ENCODE measurements around the gene CHPT1. TPM values are rescaled to one million over a fixed set of nuclear protein-coding genes. Genes with fewer than 3 reads are reported as not detected.
"Not testable (repeated sequence)": the region's sequence is repeated elsewhere in the genome, so short reads cannot be mapped to it uniquely, and the experiment has no call there.

Gene CHPT1
- total RNA-seq, 1 experiment from 2014 or later = 82.5 TPM

- not testable (repeated sequence) for DNase-seq (ENCODE audit: low read depth)
These were observed 15.8 kb upstream of the CHPT1 start for GRCh38 chr12:101681627-101682026.

- DNase-seq (ENCODE audit: low read depth) = no peak
These were observed 12.3 kb upstream of the CHPT1 start for GRCh38 chr12:101685092-101685491.

- DNase-seq (ENCODE audit: low read depth) = no peak
These were observed 11.3 kb upstream of the CHPT1 start for GRCh38 chr12:101686176-101686575.

DNA sequence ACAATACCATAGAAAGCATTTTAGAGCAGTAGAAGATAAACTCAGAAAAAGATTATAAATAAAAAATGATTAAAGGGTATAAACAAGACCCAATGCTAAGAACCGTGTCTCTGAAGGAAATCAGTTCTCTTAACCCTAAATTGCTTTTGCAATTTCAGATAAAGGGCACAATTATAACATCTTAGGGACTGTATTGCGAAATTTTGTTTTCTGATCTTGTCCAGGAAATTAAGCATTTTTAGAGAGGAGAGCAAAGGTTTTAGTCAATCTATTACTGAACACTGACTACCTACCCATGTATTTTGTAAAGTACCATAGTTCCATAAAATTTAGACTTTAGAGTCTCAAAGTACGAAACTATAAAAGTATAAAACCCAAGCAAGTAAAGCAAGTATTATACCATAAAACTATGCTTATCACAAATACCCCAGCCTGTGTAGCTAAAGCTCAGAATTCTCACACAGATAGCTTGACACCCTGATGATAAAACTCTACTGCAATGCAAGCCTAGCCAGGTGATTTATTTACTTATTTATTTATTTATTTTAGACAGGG is 6.8 kb upstream of the CHPT1 start:
- no peak for DNase-seq (ENCODE audit: low read depth)

DNA sequence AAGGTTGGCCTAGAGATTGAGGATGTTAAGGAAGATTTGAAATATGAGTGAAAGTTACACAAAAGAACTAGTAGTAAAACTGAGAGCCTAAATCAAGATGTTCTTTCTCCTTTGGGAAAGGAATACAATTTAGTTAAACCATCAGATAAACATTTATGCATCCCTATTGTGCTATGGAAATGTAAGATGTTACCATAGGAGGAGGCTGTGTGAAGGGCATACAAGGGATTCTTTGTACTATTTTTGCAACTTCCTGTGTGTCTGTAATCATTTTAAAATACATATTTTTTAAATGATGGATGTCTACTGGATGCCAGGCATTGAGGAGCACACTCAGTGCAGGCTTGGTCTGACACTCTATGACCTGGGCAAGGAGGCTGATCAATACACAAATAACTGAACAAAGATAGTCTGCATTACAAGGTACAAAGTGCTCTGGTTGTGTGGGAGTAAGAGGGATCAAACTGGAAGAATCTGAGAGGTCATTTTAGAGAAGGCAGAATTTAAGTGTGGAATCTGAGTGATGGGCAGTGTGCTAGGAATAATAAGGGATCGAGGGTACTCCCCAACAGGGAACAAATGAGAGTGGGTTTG is 5.8 kb upstream of the CHPT1 start:
- DNase-seq (ENCODE audit: low read depth) = no peak

DNA sequence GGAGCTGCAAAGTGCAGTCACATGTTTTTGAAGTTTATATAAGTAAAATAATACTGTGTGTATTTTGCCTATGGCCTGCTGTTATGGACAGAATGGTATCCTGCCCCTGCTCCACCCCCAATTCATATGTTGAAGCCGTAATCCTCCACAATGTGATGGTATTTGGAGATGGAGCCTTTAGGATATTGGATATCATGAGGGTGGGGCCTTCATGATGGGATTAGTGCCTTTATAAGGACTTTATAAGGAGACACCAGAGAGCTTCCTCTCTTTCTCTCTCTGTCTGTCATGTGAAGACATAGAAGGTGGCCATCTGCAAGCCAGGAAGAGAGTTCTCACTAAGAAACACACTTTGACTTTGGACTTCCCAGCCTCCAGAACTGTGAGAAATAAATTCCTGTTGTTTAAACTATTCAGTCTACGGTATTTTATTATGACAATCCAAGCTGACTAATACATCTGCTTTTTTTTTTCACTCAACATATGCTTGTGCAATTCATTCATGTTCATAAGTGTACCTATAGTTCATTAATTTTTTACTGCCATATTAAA is 3.1 kb upstream of the CHPT1 start:
- no peak for DNase-seq (ENCODE audit: low read depth)

- DNase-seq (ENCODE audit: low read depth) = no peak
These were observed 2.5 kb upstream of the CHPT1 start for GRCh38 chr12:101694986-101695385.

GRCh38 chr12:101695706-101696105 is 1.7 kb upstream of the CHPT1 start:
- DNase-seq (ENCODE audit: low read depth) = peak; percentile 29

DNA sequence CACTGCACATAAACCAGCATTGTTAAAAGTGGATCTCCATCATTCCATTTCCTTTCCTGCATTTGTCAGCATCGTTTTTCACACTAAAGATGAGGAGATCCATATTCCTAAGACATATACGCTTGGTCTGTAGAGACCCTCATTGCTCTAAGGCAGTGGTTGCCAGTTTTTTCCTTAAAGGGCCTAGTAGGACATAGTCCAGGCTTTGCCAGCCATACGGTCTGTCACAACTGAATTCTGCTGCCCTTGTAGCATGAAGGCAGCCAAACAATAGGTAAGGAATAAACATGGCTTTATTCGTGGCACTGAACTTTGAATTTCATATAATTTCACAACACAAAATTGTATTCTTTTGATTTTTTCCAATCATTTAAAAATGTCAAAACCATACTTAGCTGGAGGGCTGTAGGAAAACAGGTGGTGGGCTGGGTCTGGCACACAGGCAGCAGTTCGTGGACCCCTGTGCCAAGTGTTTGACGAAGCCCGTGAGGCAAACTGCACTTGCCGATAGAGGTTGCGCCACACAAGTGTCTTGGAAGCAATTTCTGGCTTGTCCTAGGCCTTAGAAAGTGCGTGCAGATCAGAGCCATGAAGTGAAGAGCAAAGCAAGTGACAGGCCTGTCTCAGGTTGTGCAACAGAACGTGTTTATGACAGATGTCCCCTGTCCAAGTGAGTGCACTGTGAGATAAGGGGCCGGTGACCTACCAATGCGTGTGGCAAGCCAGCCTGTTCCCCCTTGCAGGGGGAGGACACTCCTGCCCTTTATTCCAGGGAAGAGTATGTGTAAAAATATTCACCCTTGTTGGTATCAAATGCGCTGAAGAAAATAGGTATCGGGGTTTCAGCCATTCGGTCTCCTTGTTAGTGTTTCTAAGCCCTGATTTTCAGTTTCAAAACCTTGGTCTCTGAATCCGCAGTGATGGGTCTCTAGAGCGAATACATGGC is 916 bp upstream of the CHPT1 start:
- DNase-seq (ENCODE audit: low read depth) = no peak

GRCh38 chr12:101697930-101698799 is 725 bp downstream of the CHPT1 start:
- peak; percentile 32 for DNase-seq (ENCODE audit: low read depth)

- no peak for DNase-seq (ENCODE audit: low read depth)
These were observed 1.4 kb downstream of the CHPT1 start for GRCh38 chr12:101698800-101699347.

DNA sequence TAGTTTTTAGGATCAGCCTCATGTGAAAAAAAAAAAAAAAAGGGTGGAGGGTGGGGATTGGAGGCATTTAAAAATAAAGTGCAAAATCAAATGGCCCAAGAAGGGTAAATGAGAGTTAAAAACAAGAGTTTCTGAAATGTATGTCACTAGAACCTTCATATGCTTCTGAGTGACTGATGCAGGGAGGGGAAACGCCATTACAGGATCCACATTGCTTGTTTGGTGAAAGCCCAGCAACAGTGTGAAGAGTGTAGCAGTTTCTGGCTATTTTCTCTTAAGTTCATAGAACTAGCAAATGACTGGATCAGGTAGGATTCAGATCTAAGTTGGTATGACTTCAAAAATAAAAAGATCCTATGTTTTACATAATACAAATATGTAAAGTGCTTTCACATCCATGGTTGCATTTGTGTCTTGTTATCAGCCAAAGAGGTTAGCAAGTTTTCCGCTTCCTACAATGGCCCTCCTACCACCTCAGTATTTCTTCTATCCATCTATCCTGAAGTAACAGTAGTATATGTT is 2.9 kb downstream of the CHPT1 start:
- DNase-seq (ENCODE audit: low read depth) = no peak

DNA sequence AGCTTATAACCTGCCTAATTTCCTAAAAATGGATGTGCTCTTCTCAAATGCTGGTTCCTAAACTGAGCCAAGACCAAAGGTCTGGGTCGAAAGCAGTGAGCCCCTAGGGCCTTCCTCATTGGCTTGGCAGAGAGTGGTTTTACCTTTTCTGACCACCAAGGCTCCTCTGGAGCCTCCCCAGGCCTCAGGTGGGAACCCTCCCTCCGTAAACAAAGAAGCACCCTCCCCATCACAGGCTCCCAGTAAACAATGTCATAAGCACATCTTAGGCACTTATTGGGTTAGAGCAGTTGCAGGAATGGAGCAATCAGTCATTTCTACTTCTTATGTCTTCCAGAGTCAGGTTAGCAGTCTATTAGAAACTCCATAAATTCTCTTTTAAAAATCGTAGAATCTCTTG is 6.0 kb downstream of the CHPT1 start:
- DNase-seq (ENCODE audit: low read depth) = no peak

DNA sequence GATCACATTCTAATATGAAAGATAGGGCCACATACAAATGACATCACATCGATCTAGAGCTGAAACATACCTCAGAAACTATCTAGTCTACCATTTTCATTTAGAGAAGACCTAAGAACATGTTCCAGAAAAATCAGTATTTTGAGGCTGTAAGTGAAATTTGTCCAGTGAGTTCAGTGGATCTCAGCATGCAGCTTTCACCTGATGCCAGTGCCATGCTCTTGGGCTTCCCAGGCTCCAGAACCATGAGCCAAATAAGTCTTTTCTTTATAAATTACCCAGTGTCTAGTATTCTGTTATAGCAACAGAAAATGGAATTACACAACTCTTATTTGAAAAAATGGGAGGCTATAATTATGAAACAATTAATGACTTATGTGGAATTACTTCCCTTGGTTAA is 9.0 kb downstream of the CHPT1 start:
- no peak for DNase-seq (ENCODE audit: low read depth)

DNA sequence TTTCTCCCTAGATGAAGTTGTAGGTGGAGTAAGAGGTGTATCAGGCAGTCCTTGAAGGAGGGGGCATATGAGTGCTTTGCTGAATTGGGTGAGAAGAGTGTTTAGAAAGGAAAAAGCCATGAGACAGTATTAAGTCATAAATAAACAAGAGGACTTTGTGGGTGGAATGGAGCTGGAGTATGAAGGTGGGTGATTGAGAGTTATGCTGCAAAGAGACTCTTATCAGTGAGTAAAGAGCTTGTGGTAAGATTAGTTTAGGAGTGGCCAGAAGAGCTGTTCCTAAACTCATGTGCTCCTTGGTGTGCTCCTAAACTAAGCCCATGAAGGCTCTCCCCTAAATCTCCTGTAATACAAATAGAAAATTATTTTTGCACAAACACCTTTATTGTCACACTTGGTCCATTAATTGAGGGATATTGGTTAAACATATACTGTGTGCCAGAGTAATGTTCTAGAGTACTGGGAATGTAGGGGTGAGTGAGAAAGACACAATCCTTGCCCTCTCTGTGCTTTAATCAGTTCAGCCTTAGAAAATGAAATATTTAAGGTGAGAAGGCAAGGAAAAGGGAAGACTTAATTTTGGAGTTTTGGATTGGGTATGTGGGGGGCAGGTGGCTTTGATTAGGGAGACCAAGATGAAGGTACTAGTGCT is 9.8 kb downstream of the CHPT1 start:
- peak; percentile 6 for DNase-seq (ENCODE audit: low read depth)

DNA sequence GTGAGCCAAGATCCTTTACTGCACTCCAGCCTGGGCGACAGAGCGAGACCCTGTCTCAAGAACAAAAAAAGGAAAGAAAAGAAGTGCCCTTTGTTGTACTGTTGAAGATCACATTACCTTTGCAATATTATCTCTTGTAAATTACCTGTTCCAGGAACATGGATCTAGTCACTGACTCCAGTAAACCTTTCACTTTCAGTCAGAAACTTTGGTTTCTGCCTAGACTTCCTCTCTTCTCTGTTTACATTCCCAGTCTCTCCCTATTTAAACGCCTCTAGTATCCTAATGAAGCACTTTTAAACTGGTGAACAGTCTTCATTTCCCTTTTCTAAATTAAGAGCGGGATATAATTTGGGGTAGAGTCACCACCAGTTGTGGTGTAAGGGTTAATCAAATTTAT is 12.8 kb downstream of the CHPT1 start:
- no peak for DNase-seq (ENCODE audit: low read depth)

DNA sequence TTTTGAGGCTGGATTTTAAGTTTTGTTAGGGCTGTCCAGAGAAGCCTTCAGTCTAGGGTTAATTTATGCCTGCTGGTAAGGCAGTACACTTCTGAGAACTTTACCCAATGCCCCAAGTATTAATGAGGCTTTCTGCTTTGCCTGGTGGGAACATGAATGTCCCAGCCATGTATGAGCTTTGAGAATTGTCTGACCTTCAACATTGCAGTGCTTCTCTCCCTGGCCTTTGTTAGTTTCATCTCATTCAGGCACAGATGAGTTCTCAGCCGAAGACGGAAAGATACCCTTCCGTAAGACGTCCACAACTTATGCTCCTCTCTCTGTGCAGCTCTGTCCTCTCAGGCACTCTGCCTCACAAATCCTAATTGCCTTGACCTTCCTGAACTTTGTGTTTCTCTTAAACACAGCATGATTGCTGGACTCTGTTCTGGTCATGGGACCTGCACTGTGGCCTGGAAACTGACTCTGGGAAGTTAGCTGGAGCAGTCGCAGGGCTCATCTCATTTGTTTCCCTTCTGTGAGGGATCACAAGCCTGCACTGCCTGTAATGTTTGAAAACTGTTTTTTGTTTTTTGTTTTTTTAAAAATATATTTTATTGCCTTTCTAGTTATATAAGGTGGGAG is 15.7 kb downstream of the CHPT1 start:
- DNase-seq (ENCODE audit: low read depth) = no peak

- DNase-seq (ENCODE audit: low read depth) = no peak
These were observed 16.5 kb downstream of the CHPT1 start for GRCh38 chr12:101713930-101714329.

DNA sequence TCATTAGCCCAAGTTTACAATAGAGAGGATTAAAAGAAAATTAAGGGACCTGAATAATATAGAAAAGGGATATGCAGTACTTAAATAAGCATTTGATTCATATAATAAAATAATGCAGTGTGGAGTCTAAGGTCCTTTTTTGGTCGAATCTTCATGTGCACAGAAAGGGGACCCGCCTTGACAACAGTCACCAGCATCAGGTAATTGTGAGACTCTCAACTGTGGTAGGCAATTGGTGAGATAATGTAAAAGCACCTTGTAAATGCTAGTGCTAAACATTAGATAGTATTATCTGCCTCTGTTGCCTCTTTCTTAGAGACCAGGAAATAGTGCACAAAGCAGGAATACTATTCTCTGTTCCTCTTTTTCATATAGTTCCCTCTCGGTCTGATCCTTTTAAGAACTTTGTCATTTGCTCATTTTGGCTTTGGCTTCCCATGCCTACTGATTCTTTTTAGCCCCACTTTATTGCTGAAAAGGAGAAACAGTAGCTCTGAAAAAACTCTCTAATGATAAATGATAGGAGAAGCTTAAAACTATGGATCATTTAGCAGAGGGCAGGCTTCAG is 17.5 kb downstream of the CHPT1 start:
- no peak for DNase-seq (ENCODE audit: low read depth)

Data from HT1080 (cell line).